ENCODE measurements around the gene PBX4.

- TF ChIP-seq CTCF (IDR thresholded peaks at IDR 0.05) (no peak), POLR2A (IDR thresholded peaks at IDR 0.05) (no peak)
These were observed 27.2 kb downstream of the PBX4 start for GRCh38 chr19:19591133-19591825.

Measured in lower leg skin (tissue), 3 donors.